ENCODE data around the gene VWA2. TPM values are rescaled to one million over a fixed set of nuclear protein-coding genes. Genes with fewer than 3 reads are reported as not detected.

VWA2 gene
- total and polyA plus RNA-seq, 5 donors, result not detected

DNA sequence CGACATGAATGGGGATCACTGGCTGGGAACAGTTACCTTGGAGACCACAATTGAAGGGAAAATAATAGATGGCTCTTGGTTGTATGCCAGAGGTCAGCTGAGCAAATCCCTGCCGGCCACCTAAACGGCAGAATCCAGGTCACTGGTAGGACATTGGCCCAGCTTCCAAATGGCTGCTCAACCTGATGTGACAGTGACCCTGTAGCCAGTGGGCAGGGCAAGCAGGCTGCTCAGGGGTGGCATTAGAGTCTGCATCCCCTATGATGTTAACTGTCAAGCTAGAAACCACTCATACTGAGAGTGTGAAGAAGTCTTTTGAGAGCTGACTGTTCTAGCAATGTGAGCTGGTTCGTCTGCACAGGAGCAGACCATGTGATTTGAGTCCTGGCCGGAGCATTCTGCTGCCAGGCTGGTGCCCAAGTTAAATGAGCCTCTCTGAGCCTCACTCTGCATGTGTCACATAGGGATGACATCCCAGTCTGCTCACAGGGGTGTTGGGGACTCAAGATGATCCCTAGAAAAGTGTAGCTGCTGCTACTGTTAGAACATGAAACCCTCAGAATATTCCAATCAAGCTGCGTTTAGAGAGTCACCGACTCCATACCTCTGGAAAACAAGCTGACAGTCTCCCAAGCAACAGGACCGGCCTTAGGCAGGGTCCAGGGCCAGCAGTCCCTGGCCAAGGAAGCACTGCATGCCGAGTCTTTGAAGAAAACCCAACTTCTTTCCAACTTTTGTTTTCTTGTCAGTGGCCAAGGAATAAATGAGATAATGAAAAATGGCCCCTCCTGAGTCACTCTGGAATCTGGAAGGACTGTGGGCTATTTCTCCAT, 69.7 kb downstream of the VWA2 start:
- Histone ChIP-seq H3K27ac (ENCODE audit: low read length) (no peak overlapping the region), H3K4me1 (ENCODE audit: control insufficient read depth, insufficient read depth, low read length) (peaks cover 5% of the 10 kb centered on the region), H3K27me3 (ENCODE audit: control insufficient read depth, insufficient read depth) (no peaks in the 10 kb centered on the region), H3K4me3 (ENCODE audit: low read length) (no peak overlapping the region), H3K9me3 (ENCODE audit: control insufficient read depth, low read length) (no peaks in the 10 kb centered on the region)
- WGBS, result 52% methylated on average over 9 of the region's 9 CpGs
- ATAC-seq (no peak), DNase-seq (no peak)
- intact Hi-C loops (cut with DNase I), result loop anchor here in 3 of 4 donors (10.0 kb wide), 3 partner anchors 116 to 476 kb away; no protein-coding TSS in a partner anchor

DNA sequence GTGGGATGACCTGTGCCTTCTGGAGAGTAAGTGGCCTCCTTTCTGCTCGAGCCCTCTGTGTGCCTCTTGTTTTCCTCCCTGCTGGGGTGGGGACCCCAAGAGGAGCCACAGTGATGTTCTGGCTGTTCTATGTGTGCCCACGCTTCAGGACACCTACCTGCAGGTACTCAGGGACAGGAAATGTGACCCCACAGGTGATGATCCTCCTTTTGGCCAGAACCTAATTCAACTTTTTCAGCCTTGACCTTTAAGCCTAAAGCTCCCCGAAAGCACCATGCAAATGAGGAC, 70.3 kb downstream of the VWA2 start:
- Histone ChIP-seq H3K27me3 (ENCODE audit: control insufficient read depth, insufficient read depth) (no peaks in the 10 kb centered on the region), H3K9me3 (ENCODE audit: control insufficient read depth, low read length) (no peaks in the 10 kb centered on the region), H3K27ac (ENCODE audit: low read length) (no peak overlapping the region), H3K4me1 (ENCODE audit: control insufficient read depth, insufficient read depth, low read length) (peaks cover 5% of the 10 kb centered on the region), H3K4me3 (ENCODE audit: low read length) (no peak overlapping the region)
- no peak for DNase-seq
- no peak for ATAC-seq
- WGBS, result 76% methylated on average over 3 of the region's 3 CpGs
- intact Hi-C loops (cut with DNase I), result loop anchor here in 3 of 4 donors (10.0 kb wide), 3 partner anchors 115 to 475 kb away; no protein-coding TSS in a partner anchor

DNA sequence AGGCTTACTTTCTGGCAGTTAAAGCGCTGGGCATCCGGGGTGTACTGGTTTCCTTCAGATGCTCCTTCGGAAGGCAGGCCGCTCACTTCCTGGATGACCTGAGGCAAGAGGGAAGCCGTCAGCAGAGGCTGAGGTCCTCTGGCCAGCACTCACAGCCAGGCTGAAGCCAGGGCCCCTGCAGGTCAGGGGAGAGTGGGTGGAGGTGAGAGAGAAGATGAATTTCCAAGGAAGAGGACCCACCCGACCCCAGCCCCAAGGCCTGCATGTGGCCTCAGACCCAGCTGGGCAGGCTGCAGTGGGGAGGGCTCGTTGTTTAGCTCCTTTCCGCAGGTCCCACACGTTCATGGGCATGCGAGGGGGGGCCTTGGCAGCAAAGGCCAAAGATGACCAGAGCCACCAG, 71.3 kb downstream of the VWA2 start:
- peaks cover 5% of the 10 kb centered on the region for H3K4me1 ChIP-seq (ENCODE audit: control insufficient read depth, insufficient read depth, low read length)
- H3K9me3 ChIP-seq (ENCODE audit: control insufficient read depth, low read length), result no peaks in the 10 kb centered on the region
- no peaks in the 10 kb centered on the region for H3K27me3 ChIP-seq (ENCODE audit: control insufficient read depth, insufficient read depth)
- no peak for ATAC-seq
- H3K4me3 ChIP-seq (ENCODE audit: low read length), result no peak overlapping the region
- DNase-seq, result no peak
- H3K27ac ChIP-seq (ENCODE audit: low read length), result no peak overlapping the region
- 79% methylated on average over 10 of the region's 10 CpGs for WGBS
- intact Hi-C loops (cut with DNase I), result no loop called here

DNA sequence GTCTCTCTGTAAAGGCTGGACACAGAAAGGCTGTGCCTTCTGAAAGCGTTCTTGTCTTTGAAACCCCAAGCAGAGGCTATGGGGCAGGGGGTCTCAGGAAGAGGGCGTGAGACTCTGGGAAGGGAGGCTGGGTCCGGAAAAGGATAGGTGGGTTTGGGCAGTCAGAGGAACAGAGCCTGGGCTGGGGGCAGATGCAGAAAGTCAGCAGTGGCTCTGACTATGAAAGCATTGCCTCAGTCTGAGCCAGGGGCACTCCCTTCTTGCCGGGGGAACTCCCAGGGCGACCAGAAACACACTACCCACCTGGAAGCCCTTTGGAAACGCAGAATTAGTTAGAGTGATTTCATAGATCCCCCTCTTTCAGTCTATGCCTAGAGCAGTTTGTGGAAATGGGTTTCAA, 72.0 kb downstream of the VWA2 start:
- H3K4me3 ChIP-seq (ENCODE audit: low read length), result no peak overlapping the region
- 75% methylated on average over 6 of the region's 6 CpGs for WGBS
- no peaks in the 10 kb centered on the region for H3K27me3 ChIP-seq (ENCODE audit: control insufficient read depth, insufficient read depth)
- intact Hi-C loops (cut with DNase I), result no loop called here
- peaks cover 5% of the 10 kb centered on the region for H3K4me1 ChIP-seq (ENCODE audit: control insufficient read depth, insufficient read depth, low read length)
- no peak overlapping the region for H3K27ac ChIP-seq (ENCODE audit: low read length)
- no peaks in the 10 kb centered on the region for H3K9me3 ChIP-seq (ENCODE audit: control insufficient read depth, low read length)
- ATAC-seq, result no peak
- no peak for DNase-seq

DNA sequence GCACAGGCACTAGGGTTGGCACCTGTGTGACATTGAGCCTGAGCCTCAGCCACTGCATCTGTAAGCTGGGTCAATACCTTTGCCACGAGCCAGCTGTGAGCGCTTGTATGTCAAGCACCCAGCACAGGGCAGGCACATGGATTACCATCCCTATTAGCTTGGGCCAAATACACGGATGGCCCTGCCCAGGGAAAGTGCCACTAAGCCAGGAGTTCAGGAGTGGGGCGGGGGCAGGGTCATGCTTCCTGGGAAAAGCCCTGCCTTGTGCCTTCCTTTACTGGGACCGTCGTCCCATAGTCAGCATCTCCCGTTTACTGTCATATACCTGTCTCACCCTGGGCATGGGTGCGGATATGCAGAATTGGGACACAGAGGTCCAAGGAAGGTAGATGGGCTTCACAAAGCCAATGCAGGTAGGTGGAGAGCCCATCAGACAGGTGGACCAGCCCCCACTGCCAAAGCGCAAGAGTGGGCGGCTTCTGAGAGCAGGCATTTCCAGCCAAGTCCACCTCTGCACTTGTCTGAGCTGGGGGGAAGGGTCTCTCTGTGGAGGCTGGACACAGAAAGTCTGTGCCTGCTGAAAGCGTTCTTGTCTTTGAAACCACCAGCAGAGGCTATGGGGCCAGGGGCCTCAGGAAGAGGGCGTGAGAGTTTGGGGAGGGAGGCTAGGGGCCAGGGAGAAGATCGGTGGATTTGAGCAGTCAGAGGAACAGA, 72.6 kb downstream of the VWA2 start:
- Histone ChIP-seq H3K27me3 (ENCODE audit: control insufficient read depth, insufficient read depth) (no peaks in the 10 kb centered on the region), H3K27ac (ENCODE audit: low read length) (no peak overlapping the region), H3K4me1 (ENCODE audit: control insufficient read depth, insufficient read depth, low read length) (peaks cover 5% of the 10 kb centered on the region), H3K4me3 (ENCODE audit: low read length) (no peak overlapping the region), H3K9me3 (ENCODE audit: control insufficient read depth, low read length) (no peaks in the 10 kb centered on the region)
- WGBS, result 86% methylated on average over 13 of the region's 13 CpGs
- DNase-seq (no peak), ATAC-seq (no peak)
- intact Hi-C loops (cut with DNase I), result no loop called here

DNA sequence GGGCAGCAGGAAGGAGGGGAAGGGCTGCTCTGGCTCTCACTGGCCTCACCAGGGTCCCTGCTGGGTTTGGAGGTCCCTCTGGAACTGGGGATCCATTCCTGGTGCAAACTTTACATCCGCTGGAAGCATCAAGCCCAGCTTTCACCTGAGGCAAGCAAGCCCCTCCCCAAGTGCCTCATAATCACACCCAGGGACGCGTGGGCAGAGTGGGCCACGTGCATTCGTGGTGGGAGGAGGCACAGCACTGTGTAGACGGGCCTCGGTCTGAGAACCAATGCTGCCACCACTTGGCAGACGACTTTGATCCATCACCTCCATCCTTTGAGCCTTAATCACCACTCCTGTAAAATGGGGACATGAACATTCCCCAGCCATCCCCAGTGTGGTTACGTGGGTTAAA, 74.1 kb downstream of the VWA2 start:
- H3K27ac ChIP-seq (ENCODE audit: low read length), result no peak overlapping the region
- H3K9me3 ChIP-seq (ENCODE audit: control insufficient read depth, low read length), result no peaks in the 10 kb centered on the region
- H3K27me3 ChIP-seq (ENCODE audit: control insufficient read depth, insufficient read depth), result no peaks in the 10 kb centered on the region
- intact Hi-C loops (cut with DNase I), result no loop called here
- ATAC-seq (no peak), DNase-seq (no peak)
- 87% methylated on average over 9 of the region's 9 CpGs for WGBS
- no peak overlapping the region for H3K4me3 ChIP-seq (ENCODE audit: low read length)
- peaks cover 5% of the 10 kb centered on the region for H3K4me1 ChIP-seq (ENCODE audit: control insufficient read depth, insufficient read depth, low read length)

DNA sequence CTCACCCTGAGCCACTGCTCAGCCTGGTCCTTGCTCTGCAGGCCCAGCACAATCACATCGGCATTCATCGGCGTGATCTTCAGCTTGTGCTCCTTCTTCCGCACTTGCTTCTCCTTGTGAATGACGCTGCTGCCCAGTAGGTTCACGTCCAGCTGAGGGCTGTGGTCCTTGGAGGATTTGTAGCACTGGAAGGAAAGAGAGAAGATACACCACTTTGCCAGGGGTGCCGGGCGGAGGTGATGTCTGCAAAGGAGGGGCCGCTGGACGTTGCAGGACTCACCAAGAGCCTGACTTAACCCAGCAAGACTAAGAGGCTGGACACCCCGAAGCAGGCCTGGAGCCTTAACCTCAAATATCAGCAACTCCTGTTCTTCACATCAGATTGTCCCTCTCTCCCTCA, 74.8 kb downstream of the VWA2 start:
- no peaks in the 10 kb centered on the region for H3K27me3 ChIP-seq (ENCODE audit: control insufficient read depth, insufficient read depth)
- no peak overlapping the region for H3K27ac ChIP-seq (ENCODE audit: low read length)
- intact Hi-C loops (cut with DNase I), result no loop called here
- peaks cover 2% of the 10 kb centered on the region for H3K4me1 ChIP-seq (ENCODE audit: control insufficient read depth, insufficient read depth, low read length)
- no peak for DNase-seq
- 83% methylated on average over 11 of the region's 11 CpGs for WGBS
- no peaks in the 10 kb centered on the region for H3K9me3 ChIP-seq (ENCODE audit: control insufficient read depth, low read length)
- no peak overlapping the region for H3K4me3 ChIP-seq (ENCODE audit: low read length)
- no peak for ATAC-seq

DNA sequence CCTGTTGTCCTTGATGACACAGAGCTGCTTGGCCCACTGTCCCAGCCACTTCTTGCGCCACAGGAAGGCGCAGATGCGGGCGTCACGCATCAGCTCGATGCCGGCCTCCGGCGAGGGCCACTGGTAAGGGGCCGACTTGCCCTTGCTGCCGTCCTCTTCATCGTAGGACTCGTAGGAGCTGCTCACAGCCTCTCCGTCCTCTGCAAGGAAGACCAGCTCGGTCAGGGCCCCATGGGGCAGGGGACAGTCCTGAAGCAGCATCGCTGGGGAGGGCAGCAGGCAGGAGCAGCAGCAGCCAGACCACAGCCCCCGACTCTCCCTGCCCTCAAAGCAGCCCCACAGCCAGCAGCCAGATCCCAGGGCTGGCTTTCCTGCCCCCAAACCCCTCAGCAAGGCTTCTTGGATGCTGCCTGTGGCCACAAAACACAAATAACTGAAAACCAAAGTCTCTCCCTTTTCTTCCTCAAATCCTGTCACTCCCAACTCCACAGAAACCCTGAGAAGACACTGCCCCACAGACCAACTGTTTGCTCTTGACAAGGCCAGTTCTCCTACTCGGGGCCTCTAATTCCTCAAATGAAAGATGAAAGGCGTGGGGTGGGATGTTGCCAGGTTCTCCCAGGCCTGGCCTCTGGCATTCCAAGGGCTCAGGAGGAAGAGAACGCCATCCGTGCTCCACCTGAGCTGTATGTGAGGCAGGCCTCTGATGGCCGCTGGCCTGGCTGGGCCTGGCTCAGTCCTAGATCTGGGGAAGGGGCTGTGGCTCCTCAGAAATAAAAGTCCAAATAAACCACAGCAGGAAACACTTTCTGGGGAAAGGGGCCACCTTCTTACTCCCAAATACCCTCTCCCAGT, 76.7 kb downstream of the VWA2 start:
- H3K27me3 ChIP-seq (ENCODE audit: control insufficient read depth, insufficient read depth), result no peaks in the 10 kb centered on the region
- intact Hi-C loops (cut with DNase I), result no loop called here
- ATAC-seq (no peak), DNase-seq (no peak)
- H3K4me1 ChIP-seq (ENCODE audit: control insufficient read depth, insufficient read depth, low read length), result no peaks in the 10 kb centered on the region
- WGBS, result 94% methylated on average over 22 of the region's 22 CpGs
- H3K9me3 ChIP-seq (ENCODE audit: control insufficient read depth, low read length), result no peaks in the 10 kb centered on the region
- no peak overlapping the region for H3K27ac ChIP-seq (ENCODE audit: low read length)
- H3K4me3 ChIP-seq (ENCODE audit: low read length), result no peak overlapping the region

DNA sequence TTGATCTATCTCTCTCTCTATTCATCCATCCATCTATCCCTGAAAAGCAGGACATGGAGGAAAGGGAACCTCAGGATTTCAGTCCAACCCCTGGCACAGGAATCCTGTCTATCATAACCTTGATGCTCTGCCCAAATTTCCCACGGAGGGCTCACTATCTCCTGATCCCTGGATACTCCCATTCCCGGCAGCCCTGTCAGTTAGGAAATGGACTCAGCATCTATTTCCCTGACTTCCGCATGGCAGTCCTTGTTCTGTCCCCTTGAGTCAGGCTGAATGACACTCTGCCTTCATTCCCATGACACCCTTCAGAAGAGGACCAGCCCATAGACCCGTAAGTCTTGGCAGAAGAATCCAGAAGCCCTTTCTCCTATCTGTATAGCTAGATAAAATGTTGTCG, 77.7 kb downstream of the VWA2 start:
- 46% methylated on average over 5 of the region's 5 CpGs for WGBS
- no peaks in the 10 kb centered on the region for H3K9me3 ChIP-seq (ENCODE audit: control insufficient read depth, low read length)
- intact Hi-C loops (cut with DNase I), result no loop called here
- ATAC-seq (peak in 1 of 2 donors; percentile 14), DNase-seq (no peak)
- H3K4me3 ChIP-seq (ENCODE audit: low read length), result no peak overlapping the region
- no peaks in the 10 kb centered on the region for H3K27me3 ChIP-seq (ENCODE audit: control insufficient read depth, insufficient read depth)
- no peaks in the 10 kb centered on the region for H3K4me1 ChIP-seq (ENCODE audit: control insufficient read depth, insufficient read depth, low read length)
- H3K27ac ChIP-seq (ENCODE audit: low read length), result no peak overlapping the region

DNA sequence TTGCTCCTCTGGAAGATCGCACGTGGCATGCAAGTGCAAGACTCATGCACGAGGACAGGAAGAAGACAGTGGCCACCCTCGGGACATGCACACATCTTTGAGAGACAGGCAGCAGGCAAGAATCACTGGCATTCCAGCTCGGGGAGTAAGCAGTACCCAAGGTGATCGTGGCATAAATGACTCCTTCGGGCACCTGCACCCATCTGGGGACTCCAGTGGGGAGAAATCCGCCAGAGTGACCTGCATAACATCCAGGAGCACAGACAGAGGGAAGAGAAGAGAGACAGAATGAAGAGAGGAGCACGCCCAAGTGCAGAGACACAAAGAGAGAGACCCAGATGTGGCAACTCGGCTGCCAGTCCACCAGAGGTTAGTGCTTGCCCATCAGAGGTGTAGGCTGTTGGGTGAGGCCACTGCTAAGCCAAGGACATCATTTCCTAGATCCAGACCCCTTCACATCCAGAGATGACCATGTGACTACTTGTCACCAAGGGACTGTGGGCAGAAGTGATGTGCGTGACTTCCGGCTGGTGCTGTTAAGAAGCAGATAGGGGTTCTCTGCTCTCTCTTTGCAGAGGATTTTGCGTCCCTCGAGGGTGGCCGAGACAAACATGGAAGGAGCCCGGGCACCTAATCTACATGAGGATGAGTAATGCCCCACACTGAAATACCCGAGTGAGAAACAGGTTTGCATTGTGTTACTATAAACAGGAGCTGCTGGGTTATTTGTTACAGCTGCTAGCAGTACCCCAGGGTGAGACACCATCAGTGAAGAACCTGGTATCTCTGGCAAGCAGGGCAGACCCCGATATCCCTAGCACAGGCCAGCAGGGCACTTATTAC, 80.6 kb downstream of the VWA2 start:
- no peaks in the 10 kb centered on the region for H3K4me1 ChIP-seq (ENCODE audit: control insufficient read depth, insufficient read depth, low read length)
- no peak for ATAC-seq
- no peaks in the 10 kb centered on the region for H3K9me3 ChIP-seq (ENCODE audit: control insufficient read depth, low read length)
- H3K4me3 ChIP-seq (ENCODE audit: low read length), result no peak overlapping the region
- DNase-seq, result no peak
- WGBS, result 91% methylated on average over 18 of the region's 18 CpGs
- no peak overlapping the region for H3K27ac ChIP-seq (ENCODE audit: low read length)
- H3K27me3 ChIP-seq (ENCODE audit: control insufficient read depth, insufficient read depth), result no peaks in the 10 kb centered on the region
- intact Hi-C loops (cut with DNase I), result no loop called here

All from right cardiac atrium (tissue), 5 donors.